Fibroblast of upper back skin (primary cell): ENCODE measurements around the gene TPPP2.
"Not testable (repeated sequence)": the region's sequence is repeated elsewhere in the genome, so short reads cannot be mapped to it uniquely, and the experiment has no call there.

Source experiments
- DNase-seq: peaks from one replicate; pipeline ENCODE4 v3.0.0-alpha.2; 2013

Gene TPPP2

GRCh38 chr14:21029917-21030316, at the start of gene TPPP2:
Gene TPPP2 (plus strand): TSS chr14:21030217. CDS start chr14:21030582, 365 bp downstream.
- no peak for DNase-seq

GRCh38 chr14:20980906-20981305, 49.1 kb upstream of the TPPP2 start:
- DNase-seq: no peak

- DNase-seq: no peak
These were observed 47.2 kb upstream of the TPPP2 start for GRCh38 chr14:20982646-20983369.

- DNase-seq: not testable (repeated sequence)
These were observed 44.4 kb upstream of the TPPP2 start for GRCh38 chr14:20985650-20986049.

- peak; percentile 94 for DNase-seq
These were observed 43.2 kb upstream of the TPPP2 start for GRCh38 chr14:20986811-20987210.

- DNase-seq: no peak
These were observed 41.1 kb upstream of the TPPP2 start for GRCh38 chr14:20988717-20989470.

GRCh38 chr14:20989471-20989786, 40.6 kb upstream of the TPPP2 start:
- no peak for DNase-seq

GRCh38 chr14:20989787-20990600, 40.0 kb upstream of the TPPP2 start, which contains the start of gene METTL17:
Gene METTL17 (plus strand): TSS chr14:20989980. CDS start chr14:20990003, 23 bp downstream.
- peak; percentile 98 for DNase-seq

GRCh38 chr14:20996521-20996920, 33.5 kb upstream of the TPPP2 start:
- DNase-seq: no peak

- no peak for DNase-seq
These were observed 32.9 kb upstream of the TPPP2 start for GRCh38 chr14:20997115-20997514.

GRCh38 chr14:20997564-20997963, 32.5 kb upstream of the TPPP2 start:
- DNase-seq: no peak

GRCh38 chr14:20998139-20998538, 31.9 kb upstream of the TPPP2 start:
- DNase-seq: no peak

- DNase-seq: peak; percentile 73
These were observed 31.2 kb upstream of the TPPP2 start, which contains the start of gene SLC39A2 for GRCh38 chr14:20998674-20999366. Gene SLC39A2 (plus strand): TSS chr14:20999293. CDS start chr14:20999447, 154 bp downstream.

- DNase-seq: no peak
These were observed 30.4 kb upstream of the TPPP2 start for GRCh38 chr14:20999591-20999990.

- DNase-seq: no peak
These were observed 28.8 kb upstream of the TPPP2 start for GRCh38 chr14:21001218-21001617.

GRCh38 chr14:21003788-21004346, 26.1 kb upstream of the TPPP2 start:
- DNase-seq: no peak

- DNase-seq: not testable (repeated sequence)
These were observed 20.3 kb upstream of the TPPP2 start for GRCh38 chr14:21009721-21010120.

- DNase-seq: no peak
These were observed 18.9 kb upstream of the TPPP2 start for GRCh38 chr14:21011136-21011535.

GRCh38 chr14:21014761-21015190, 15.2 kb upstream of the TPPP2 start:
- DNase-seq: peak; percentile 82

GRCh38 chr14:21015312-21015711, 14.7 kb upstream of the TPPP2 start:
- DNase-seq: no peak

GRCh38 chr14:21016413-21017190, 13.4 kb upstream of the TPPP2 start:
- DNase-seq: no peak
